ENCODE results near the gene PIP5K1C.

PIP5K1C gene

DNA sequence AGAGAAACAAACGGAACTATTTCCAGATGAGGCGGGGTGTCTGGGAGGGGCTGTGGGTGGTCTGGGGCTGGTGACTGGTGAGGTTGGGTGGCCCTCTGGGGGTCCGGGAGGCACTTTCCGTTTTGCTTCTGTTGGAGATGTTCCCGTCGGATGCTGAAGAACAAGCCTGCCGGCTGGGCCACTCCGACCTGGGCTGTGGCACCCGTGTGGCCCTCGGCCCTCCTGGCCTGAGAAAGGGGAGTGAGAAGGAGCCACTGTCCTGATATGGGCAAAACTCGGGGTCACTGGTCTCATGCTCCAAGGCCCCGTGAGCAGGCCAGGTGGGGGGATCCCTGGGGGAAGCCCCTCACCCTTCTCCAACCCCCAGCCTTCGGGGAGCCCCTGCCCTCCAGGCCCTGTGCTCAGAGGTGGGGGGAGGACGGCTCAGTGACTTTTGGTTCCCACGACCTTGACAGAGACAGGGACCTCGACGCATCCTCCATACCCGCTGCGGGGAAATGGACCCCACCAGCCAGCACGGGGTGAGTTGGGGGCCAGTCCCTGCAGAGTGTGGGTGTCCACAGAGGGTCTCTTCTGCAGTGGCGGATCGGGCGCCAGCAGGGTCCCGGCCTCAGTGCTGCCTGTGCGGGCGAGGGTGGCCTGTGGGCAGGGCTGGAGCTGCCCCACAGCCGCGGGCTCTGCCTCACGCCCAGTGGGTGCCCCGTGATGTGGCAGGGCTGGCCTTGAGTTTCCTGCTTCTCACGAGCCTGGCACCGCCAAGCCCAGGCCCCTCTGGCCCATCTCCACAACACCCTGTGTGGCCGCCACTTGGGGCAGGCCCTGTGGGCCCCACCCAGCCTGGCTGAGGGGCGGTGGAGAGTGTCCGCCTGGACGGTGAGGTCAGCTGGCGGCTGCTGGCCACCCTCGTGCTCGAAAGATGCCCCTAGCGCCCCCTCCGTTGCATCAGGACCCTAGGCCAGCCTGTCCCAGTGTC is 89.2 kb downstream of the PIP5K1C start:
- DNase-seq (ENCODE audit: low spot score): no peak

DNA sequence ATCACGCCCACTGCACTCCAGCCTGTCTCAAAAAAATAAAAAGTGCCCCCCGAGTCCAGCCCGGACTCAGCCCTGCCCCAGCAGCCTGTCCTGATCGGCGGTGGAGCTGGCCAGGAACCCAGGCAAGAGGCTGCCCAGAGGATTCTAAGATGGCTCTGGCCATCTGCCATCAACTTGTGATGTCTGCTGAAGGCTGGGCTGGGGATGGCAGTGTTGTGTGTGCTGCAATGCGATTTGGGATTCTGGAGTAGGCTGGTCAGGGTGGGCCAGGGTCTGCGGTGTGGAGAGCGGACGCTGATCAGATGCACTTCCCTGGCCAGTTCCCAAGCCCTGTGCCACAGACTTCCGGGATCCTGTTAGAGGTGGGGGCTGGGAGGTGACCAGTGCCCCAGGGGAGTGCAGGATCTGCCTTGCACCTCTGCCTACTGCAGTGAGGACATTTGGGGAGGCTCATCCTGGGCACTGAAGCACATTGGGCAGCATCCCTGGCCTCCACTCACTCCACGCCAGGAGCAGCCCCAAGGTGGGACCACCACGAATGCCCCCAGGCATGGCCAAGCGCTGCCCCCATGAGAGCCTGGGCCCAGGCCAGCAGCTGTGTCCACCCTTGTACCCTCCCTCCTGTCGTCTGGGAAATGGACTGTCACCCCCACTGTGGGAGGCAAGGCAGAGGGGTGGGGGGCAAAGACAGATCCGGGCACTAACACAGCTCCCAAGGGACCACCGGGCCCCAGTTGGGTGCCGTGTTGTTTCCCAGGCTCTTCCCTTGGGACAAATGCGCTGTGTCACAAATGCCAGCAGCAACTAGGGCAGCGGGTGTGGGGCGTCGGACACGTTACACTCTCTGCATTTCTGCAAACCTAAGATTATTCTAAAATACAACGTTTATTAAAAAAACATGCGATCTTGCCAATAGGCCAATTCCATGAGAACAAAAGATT is 90.2 kb downstream of the PIP5K1C start:
- DNase-seq (ENCODE audit: low spot score): no peak

DNA sequence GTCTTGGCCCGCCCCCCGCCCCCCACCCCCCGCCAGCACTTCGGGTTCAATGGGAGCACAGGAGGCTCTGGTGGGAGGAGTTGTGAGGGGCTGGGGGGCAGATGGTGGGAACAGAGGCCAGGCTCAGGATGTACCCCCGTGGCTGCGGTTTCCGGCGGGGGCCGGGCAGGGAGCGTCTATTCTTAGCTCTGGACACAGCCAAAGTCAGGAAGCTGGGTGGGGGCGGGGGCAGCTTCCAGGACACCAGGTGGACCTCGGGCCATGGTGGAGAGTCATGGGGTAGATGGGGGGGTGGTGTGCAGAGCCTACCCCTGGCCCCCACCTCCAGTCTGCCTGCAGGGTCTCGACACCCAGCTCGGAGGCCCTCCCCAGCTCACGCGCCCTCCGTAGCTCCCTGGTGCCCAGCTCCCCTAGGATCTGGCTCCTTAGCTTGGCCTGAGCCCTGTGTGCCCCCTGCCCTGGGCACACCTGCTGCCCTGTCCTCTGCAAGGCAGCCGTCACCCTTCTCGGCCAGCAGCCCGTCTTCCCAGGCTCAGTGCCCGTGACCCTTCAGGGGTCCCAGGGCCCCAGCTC is 91.4 kb downstream of the PIP5K1C start:
- DNase-seq (ENCODE audit: low spot score): no peak

DNA sequence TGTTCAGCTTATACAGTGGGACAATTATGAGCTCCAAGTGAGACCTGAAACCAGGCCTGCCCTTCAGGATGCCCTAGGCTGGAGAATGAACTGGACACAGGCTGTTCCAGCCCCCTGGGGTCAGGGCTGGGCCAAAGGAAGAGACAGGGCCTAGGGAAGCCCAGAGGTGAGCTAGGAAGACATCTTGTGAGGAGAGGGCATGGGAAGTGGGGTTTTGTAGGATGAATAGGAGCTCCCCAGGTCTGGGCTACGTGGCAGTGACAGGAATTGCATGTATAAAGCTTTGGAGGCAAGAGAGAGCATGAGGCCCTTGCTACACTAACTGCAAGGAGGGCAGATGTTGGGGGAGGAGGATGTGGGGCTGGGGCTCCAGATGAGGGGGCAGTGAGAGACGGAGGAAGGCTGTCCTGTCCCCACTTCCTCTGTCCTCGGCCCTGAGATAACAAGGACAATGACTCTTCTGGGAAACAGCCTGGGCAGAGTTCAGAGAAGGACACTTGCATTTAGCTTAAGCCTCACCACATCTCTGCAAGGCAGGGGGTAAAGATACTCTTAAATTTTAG is 92.1 kb downstream of the PIP5K1C start:
- DNase-seq (ENCODE audit: low spot score): no peak

DNA sequence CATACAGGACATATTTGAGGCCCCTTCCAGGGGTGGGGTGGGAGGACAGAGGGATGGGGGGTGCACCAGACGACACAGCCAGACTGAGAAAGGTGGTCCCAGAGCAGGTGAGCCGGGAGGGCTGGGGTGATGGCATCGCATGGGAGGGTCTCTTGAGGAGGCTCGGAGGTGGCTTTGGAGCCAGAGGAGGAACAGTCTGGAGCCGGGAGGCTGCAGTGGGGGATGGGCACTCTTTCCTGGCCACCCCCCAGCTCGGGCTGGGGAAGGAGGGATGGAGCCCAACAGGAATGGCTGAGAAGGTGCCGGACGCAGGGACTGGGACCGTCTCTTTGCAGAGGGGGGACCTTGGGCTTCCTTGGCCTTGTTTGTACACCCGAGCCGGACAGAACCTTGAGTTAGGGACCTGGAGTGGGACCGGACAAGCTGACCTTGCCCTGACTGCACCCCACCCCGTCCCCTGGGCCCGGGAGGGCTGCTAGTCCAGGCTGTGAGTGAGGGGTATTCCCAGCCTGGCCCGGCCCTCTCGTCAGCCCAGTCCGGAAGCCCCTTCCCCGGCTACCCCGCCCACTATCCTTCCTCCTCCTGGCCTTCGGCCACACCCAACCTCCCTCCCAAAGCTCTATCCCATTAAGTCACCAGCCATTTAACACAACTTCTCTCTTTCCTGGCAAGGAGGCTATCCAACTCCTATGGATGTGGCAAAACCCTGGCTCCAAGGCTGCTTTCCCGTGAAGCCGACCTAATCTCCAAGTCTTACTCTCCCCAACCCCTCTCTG is 92.8 kb downstream of the PIP5K1C start:
- no peak for DNase-seq (ENCODE audit: low spot score)

DNA sequence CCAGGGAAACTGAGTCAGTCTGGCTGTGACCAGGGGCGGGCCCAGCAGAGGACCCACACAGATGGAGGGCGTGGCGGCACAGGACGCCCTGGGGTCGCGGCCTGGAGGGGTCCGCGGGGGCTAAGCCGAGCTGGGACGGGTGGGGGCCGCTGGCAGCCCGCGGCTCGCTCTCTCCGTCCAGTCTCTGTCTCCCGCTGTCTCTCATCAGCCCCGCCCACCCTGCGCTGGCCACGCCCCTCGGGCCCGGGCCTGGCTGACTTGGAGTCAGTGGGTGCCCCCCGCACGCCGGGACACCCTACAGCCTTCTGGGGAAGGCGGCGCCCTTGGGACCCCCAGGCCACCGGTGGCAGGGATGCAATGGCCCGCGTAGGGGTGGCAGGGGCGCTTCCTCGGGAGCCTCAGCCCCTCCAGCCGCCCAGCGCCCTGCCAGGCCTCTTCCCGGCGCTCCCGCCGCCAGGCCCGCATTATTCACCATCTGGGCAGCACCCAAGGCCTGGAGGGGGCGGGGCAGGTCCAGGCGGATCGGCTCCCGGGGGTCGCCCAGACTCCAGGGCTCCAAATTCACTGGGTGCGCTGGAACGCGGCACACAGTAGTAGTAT is 93.5 kb downstream of the PIP5K1C start, which contains the start of gene TBXA2R:
Gene TBXA2R, minus strand, starts transcription at position 186 of the 600 bp plus-strand sequence. CDS start 6,241 bp downstream, outside the sequence.
- peak; percentile 7 for DNase-seq (ENCODE audit: low spot score)

DNA sequence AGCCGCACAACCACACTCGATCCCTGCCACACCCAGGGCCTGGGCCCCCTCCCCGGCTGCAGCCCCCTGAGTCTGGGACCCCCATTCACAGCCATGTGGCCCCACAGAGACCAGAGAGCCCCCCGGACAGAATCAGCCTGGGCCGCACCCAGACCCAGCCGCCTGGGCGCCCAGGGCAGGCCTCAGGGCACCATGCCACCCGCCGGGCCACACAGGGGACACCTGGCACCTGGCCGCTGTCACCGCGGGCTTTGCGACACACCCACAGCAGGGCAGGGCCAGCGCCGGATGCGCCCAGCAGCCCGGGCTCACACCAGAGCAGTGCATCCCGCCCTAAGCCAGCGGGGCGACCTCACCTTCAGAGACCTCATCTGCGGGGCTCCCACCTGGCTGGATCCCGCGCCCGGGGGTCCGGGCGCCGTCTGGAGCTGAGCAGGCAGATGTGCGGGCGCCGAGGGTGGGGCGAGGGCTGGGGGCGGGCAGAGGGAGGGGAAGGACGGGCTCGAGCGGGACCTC is 94.0 kb downstream of the PIP5K1C start:
- no peak for DNase-seq (ENCODE audit: low spot score)

DNA sequence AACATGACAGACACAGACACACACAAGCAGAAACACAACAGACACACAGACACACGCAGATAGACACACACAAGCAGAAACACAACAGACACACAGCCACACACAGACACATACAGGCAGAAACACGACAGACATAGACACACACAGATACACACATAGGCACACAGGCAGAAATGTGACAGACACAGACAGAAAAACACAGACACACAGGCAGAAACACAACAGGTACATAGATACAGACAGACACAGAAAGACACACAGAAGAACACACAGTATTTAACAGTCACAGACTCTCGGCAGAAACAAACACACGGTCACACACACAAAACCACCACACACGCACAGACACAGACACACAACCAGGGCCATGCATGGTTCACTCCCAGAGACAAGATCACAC is 94.5 kb downstream of the PIP5K1C start:
- DNase-seq (ENCODE audit: low spot score): no peak

DNA sequence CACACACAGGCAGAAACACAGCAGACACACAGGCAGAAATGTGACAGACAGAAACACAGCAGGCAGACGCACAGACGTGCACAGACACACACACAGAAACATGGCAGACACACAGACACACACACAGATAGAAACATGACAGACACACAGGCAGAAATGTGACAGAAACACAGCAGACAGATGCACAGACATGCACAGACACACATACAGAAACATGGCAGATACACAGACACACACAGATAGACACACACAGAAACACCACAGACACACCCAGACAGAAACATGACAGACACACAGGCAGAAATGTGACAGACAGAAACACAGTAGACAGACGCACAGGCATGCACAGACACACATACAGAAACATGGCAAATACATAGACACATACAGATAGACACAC is 94.9 kb downstream of the PIP5K1C start:
- no peak for DNase-seq (ENCODE audit: low spot score)

DNA sequence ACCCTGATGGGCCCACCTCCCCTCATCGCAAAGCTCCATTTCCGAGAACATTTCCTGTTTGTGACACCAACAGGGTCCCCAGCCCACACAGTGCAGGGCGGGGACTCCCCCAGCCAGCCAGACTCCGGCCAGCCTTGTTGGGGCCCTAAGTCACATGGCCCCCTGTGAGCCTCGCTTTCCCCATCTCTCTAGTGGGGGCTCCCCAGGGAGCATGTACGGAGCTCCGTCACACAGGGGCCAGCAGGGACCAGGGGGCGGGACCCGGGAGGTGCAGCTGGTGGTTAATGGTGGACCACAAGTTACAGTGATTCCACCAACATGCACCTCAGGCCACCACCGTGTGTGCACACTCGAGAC is 95.3 kb downstream of the PIP5K1C start:
- no peak for DNase-seq (ENCODE audit: low spot score)

DNA sequence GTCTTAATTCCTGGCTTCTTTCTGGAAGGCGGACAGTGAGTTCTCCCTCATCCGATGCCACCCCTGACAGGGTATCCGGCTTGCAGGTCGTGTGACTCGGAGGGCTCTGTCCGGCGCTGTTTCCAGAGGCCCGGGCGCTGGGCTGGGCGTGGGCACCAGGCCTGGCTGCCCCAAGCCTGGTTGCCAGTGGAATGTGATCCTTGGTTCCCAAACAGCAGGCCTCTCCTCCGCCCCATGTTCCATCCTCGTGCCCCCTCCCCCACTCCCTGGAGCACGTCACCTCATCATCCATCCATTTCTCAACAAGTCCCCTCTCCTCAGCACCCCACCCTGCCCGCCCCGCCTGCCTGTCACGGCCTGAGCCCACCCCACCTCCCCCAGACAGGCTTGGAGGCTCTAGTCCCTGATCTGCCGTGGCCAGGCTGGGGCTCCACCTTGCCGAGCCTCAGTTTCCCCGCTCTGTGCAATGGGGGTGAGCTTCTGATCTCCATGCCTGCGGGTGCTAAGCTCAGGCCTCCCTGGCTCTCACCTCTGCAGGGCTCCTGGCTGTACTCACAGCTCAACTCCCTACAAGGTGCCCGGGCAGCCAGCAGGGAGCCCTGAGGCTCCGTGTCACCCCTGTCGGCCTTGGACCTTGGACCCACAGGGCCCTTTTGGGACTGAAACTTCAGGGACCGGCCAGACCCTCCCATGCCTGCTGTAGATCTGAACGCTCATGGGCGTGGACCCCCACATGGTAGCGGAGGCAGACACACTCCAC is 95.9 kb downstream of the PIP5K1C start:
- DNase-seq (ENCODE audit: low spot score): no peak

DNA sequence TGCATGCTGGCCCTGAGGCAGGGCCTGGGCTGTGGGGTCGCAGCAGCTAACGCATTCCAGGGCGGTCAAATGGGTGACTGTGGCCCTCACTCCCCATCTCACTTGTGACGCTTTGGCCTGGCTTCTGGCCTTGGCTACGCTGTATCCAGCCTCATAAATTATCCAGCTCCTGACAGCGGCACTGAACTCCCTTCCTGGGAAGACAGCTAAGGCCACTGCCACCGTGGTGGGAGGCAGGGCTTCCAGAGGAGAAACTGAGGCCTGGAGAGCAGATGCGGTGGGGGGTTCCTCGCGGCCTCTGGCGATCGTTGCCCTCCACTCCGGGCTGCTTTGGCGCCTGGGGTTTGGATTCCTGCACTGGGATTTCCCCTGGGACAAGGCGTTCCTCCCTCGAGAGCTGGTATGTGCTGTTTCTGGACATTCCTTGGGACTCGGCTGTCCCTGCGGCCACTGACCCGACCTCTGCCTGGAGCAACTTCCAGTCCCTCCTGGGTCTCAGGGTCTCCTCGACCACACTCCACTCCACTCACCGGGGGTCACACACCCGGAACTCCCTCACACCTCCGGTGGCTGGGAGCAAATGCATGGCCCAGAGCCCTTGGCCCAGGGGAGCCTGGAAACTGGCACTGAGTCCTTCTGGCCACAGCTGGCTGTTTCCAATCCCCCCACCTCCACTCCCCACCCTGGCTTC is 97.0 kb downstream of the PIP5K1C start:
- DNase-seq (ENCODE audit: low spot score): no peak

DNA sequence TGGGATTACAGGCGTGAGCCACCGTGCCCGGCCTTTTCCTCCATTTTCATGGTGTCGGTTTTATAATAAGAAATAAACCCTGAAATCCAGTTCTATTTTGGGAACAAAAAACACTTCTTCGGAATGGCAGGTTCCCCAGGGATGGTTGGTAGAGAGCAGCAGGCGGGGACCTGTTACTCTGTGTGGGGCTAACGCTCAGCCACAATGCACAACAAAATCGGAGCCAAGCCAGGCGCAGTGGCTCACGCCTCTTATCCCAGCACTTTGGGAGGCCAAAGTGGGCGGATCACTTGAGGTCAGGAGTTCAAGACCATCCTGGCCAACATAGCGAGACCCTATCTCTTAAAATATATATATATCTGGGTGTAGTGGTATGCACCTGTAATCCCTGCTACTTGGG is 99.2 kb downstream of the PIP5K1C start:
- DNase-seq (ENCODE audit: low spot score): no peak

DNA sequence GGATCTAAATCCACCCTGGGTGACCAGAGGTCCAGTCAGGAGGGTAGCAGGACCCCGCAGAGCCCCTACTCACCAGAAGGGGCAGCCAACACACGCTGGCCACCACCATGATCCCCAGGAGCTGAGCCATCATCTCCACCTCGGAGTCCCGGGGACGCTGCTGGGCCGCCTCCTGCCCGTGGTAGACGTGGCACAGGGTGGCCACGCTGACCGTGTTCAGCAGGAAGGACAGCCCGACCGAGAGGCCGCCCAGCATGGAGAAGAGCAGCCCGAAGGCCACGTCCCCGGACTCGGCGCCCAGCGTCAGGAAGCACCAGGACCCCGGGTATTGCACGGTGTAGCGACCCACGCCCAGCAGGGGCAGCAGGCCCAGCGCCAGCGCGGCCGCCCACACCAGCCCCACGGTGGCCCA is 100.5 kb downstream of the PIP5K1C start:
- no peak for DNase-seq (ENCODE audit: low spot score)

DNA sequence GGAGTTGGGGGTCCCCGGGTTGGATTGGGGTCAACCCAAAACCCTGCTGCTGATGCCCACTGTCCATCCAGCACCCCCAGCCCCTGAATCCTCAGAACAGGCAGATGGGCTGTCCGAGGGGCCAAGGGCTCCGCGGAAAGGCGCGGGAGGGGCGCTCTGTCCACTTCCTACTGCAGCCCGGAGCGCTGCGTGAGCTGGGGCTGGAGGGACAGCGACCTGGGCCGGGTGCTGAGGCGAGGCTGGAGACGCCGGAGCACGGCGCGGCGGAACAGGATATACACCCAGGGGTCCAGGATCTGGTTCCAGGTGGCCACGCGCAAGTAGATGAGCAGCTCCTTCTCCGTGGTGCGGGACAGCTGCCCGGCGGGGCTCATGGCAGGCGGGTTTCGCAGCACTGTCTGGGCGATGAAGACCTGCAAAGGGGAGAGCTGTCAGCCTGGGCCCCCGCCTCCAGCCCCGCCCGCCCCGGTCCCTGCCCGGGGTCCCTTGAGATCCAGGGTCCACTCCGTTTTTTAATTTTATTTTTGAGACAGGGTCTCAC is 104.7 kb downstream of the PIP5K1C start:
- no peak for DNase-seq (ENCODE audit: low spot score)

DNA sequence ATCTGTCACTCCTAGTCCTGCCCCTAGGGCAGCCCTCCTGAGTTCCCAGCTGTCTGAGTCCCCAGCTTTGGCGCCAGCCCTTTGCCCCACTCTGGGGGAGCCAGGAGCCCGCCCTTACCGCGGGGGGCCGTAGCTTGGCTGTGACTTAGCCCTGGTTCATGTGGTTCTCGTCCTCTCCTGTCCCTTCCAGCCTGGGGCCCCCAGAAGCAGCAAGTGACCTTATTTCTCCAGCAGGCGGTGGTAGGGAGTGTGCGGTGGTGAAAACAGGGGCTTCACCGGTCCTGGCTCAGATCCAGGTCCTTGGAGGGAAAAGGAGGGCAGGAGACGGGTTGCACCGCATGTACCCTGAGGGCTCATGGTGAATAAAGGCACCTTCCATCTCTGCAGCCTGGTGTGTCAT is 107.1 kb downstream of the PIP5K1C start:
- DNase-seq (ENCODE audit: low spot score): no peak

DNA sequence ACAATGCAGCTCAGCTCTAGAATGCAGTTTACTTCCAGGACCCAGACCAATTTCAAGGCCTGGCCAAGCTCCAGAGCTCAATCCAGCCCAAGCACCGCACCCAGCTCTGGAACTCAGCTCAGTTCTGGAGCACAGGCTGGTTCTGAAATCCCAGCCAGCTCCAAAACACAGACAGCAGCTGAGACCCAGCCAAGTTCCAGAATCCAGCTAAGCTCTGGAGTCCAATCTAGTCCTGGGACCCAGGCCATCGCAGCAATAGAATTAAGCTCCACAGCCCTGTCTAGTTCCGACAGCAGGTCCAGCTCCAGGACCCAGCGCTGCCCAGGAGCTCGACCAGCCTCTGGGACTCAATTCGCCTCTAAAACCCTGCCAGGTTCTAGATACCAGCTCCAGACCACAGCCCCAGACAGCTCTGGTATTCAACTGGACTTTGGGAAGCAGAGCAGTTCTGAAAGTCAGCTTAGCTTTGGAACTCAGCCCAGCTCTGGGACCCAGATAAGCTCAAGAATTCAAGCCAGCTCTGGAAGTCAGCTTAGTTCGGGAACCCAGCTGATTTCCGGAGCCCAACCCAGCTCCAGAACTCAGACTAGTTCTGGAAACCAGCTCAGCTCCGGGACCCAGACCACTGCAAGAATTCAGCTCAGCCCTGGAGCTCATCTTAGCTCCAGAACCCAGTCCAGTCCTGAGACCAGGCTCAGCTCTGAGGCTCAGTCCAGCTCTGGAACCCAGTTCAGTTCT is 108.2 kb downstream of the PIP5K1C start:
- no peak for DNase-seq (ENCODE audit: low spot score)

DNA sequence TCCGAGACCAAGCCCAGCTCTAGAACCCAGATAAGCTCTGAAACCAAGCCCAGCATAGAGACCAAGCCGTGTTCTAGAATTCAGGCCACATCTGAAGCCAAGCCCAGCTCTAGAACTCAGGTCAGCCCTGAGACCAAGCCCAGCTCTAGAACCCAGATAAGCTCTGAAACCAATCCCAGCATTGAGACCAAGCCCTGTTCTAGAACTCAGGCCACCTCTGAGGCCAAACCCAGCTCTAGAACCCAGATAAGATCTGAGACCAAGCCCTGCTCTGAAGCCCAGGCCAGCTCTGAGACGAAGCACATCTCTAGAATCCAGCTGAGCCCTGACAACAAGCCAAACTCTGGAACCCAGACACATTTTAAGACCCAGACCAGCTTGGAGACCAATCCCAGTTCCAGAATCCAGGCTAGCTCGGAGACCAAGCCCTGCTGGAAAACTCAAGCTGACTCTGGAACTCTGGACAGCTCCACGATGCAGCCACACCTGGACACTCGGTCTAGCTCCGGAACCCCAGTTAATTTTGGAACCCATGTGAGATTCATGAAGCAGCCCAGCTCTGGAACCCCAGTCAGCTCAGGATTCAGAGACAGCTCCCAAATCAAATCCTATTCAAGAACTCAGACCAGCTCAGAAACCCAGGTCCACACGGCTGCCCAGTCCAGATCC is 109.1 kb downstream of the PIP5K1C start:
- DNase-seq (ENCODE audit: low spot score): no peak

All from hematopoietic multipotent progenitor cell treated with erythropoietin and hydrocortisone succinate and interleukin-3 and kit ligand, for 15 days (in vitro differentiated cells).